ENCODE results near the gene PRMT5. TPM values are rescaled to one million over a fixed set of nuclear protein-coding genes. Genes with fewer than 3 reads are reported as not detected.
A peak's percentile ranks its signal among the peaks of the same experiment; 100 is the strongest.
"Not testable (repeated sequence)": the region's sequence is repeated elsewhere in the genome, so short reads cannot be mapped to it uniquely, and the experiment has no call there.

Gene PRMT5
- total RNA-seq, 1 donor from 2014 or later: 65.6 TPM

DNA sequence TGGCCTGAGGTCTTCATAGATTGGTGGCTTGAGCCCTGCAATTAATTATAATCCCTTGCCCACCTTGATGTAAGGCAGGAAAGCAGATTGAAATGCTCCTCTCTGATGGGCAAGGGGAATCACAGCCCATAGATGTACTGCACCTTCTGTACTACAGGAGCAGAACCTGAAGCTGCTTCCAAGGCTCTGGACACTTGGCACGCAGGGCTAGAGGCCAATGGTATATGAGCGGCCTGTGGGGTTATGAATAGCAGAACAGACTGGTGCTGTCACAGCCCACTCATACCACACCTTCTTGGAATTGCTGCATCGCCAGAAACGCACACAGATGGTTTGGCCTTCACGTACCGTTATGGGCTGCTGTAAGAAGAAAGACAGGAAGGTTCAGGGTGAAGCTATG is 8.5 kb downstream of the PRMT5 start:
- no peak for DNase-seq (ENCODE audit: extremely low spot score in 2 of 2)
- H3K36me3 ChIP-seq: peaks cover 0 to 52% of the 10 kb centered on the region in 2 donors
- intact Hi-C loops (cut with DNase I): no loop called here

DNA sequence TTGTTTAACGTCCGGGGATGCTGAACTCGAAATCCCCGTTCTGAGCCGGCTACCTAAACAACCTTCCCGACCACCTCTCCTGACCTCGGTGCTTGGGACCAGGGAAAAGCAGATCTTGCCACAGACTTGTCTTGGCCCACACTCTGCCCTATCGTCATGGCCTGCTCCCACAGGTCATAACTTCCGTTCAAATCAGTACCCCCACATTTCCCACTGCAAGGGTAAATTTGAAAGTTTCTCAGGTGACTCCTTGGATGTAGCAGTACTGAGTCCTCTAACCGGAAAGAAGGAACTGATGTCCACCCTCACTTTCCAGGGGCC is 9.6 kb downstream of the PRMT5 start:
- Histone ChIP-seq H3K4me3 (peak overlapping the region; percentile 44 to 91), H3K36me3 (peaks cover 0 to 43% of the 10 kb centered on the region in 2 donors), H3K27ac (peak overlapping the region; percentile 100), H3K9me3 (no peaks in the 10 kb centered on the region), H3K27me3 (no peaks in the 10 kb centered on the region), H3K4me1 (peaks cover 39% of the 10 kb centered on the region)
- no peak for TF ChIP-seq POLR2A (IDR thresholded peaks at IDR 0.05)
- TF ChIP-seq, protein P1, sequence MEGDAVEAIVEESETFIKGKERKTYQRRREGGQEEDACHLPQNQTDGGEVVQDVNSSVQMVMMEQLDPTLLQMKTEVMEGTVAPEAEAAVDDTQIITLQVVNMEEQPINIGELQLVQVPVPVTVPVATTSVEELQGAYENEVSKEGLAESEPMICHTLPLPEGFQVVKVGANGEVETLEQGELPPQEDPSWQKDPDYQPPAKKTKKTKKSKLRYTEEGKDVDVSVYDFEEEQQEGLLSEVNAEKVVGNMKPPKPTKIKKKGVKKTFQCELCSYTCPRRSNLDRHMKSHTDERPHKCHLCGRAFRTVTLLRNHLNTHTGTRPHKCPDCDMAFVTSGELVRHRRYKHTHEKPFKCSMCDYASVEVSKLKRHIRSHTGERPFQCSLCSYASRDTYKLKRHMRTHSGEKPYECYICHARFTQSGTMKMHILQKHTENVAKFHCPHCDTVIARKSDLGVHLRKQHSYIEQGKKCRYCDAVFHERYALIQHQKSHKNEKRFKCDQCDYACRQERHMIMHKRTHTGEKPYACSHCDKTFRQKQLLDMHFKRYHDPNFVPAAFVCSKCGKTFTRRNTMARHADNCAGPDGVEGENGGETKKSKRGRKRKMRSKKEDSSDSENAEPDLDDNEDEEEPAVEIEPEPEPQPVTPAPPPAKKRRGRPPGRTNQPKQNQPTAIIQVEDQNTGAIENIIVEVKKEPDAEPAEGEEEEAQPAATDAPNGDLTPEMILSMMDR (IDR thresholded peaks at IDR 0.05): no peak
- no peak for TF ChIP-seq POLR2AphosphoS5 (IDR thresholded peaks at IDR 0.05; ENCODE audit: insufficient read depth in 1 of 2, low read depth in 1 of 2)
- no peak for DNase-seq (ENCODE audit: extremely low spot score in 2 of 2)
- intact Hi-C loops (cut with DNase I): no loop called here

More for the DNA sequence above, 8.5 kb downstream of the PRMT5 start:
- no peak overlapping the region for H3K27ac ChIP-seq
- no peaks in the 10 kb centered on the region for H3K9me3 ChIP-seq
- H3K4me3 ChIP-seq: no peak overlapping the region
- peaks cover 31% of the 10 kb centered on the region for H3K4me1 ChIP-seq
- no peaks in the 10 kb centered on the region for H3K27me3 ChIP-seq
- TF ChIP-seq POLR2AphosphoS5 (IDR thresholded peaks at IDR 0.05; ENCODE audit: insufficient read depth in 1 of 2, low read depth in 1 of 2) (no peak), POLR2A (IDR thresholded peaks at IDR 0.05) (no peak)
- TF ChIP-seq, protein P1 (IDR thresholded peaks at IDR 0.05): no peak

DNA sequence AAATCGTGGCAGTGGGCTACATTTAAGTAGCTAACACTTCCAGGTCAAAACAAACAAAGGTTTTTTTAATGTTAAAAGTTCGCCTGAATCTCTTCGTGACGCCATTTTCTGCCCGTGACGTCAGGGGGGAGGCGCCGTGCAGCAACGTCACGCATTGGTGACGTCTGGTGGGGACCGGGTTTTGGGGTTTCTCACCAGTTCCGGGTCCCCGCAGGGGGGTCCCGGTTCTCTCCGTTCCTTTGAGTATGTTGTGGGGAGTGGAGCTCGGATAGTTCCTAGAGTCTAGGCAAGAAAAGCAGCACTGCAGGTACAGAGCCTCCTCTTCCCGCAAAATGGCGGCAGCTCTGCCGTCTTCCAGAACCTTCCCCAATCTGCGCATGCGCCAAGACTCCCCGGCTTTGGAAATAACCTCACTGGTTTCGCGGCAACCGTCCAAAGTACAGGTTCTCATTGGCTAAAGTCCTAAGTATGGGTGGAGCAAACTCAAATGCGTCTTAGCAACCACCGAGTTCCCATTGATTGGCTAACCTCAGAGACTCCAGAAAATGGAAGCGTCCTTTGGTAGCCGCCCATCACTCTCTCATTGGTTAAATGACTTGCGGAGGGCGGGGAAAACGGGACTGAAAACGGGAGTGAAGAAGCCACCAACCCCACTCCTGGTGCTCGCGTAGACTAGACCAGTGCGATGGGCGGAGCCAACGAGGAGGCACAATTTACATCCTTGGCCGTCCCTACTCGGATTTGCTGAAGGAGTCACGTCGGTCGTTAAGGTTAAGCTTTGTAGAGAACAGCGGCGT is 10.2 kb downstream of the PRMT5 start, which contains the start of gene RBM23:
Gene RBM23, minus strand, starts transcription at position 346 of the 797 bp plus-strand sequence.
- Histone ChIP-seq H3K36me3 (peaks cover 0 to 38% of the 10 kb centered on the region in 2 donors), H3K27ac (peak within 1 kb of the TSS; percentile 100), H3K27me3 (no peaks in the 10 kb centered on the region), H3K4me1 (peaks cover 39% of the 10 kb centered on the region), H3K9me3 (no peaks in the 10 kb centered on the region), H3K4me3 (peak within 1 kb of the TSS; percentile 77 to 91)
- intact Hi-C loops (cut with DNase I): no loop called here
- TF ChIP-seq POLR2A (IDR thresholded peaks at IDR 0.05) (peak; percentile 6 to 72), POLR2AphosphoS5 (IDR thresholded peaks at IDR 0.05; ENCODE audit: insufficient read depth in 1 of 2, low read depth in 1 of 2) (peak; percentile 94 to 98)
- TF ChIP-seq, protein P1 (IDR thresholded peaks at IDR 0.05): no peak
- DNase-seq (ENCODE audit: extremely low spot score in 2 of 2): peak; percentile 99 to 100

DNA sequence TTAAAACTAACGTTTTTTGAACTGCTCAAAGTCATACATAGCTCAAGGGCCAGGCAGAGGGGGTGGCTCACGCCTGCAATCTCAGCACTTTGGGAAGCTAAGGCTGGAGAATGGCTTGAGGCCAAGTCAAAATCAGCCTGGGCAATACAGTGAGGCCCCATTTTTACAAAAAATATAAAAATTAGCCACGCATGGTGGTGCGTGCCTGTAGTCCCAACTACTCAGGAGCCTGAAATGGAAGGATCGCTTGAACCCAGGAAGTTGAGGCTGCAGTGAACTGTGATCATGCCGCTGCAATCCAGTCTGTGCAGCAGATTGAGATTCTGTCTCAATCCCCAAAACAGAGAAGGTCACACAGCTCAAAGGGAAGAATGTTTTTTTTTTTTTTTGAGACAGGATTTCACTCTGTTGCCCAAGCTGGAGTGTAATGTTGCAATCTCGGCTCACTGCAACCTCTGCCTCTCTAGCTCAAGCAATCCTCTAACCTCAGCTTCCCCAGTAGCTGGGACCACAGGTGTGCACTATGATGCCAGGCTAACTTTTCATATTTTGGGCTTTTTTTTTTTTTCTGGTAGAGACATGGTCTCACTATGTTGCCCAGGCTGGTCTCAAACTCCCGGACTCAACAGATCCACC is 13.2 kb downstream of the PRMT5 start:
- intact Hi-C loops (cut with DNase I): no loop called here
- Histone ChIP-seq H3K36me3 (peaks cover 0 to 20% of the 10 kb centered on the region in 2 donors), H3K27me3 (no peaks in the 10 kb centered on the region), H3K9me3 (no peaks in the 10 kb centered on the region), H3K4me3 (no peak overlapping the region), H3K4me1 (peaks cover 39% of the 10 kb centered on the region), H3K27ac (no peak overlapping the region)
- TF ChIP-seq POLR2A (IDR thresholded peaks at IDR 0.05): no peak
- no peak for DNase-seq (ENCODE audit: extremely low spot score in 2 of 2)

DNA sequence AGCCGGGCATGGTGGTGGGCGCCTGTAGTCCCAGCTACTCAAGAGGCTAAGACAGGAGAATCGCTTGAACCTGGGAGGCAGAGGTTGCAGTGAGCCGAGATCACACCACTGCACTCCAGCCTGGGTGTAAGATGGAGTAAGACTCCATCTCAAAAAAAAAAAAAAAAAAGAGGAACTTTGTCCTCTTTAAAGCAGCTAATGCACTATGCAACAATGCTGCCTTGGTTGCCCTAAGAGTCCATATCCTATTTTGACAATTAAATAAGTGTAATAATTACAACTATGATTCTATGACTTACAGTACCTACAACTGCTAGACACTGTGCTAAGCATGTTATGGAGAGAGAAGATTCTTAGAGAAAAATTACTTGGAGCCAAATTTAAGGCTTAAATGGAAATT is 14.3 kb downstream of the PRMT5 start:
- H3K9me3 ChIP-seq; H3K27me3 ChIP-seq; H3K4me3 ChIP-seq; DNase-seq (ENCODE audit: extremely low spot score in 2 of 2); intact Hi-C loops (cut with DNase I); H3K27ac ChIP-seq: not testable (repeated sequence)
- Histone ChIP-seq H3K36me3 (peaks cover 0 to 11% of the 10 kb centered on the region in 2 donors), H3K4me1 (peaks cover 38% of the 10 kb centered on the region)

DNA sequence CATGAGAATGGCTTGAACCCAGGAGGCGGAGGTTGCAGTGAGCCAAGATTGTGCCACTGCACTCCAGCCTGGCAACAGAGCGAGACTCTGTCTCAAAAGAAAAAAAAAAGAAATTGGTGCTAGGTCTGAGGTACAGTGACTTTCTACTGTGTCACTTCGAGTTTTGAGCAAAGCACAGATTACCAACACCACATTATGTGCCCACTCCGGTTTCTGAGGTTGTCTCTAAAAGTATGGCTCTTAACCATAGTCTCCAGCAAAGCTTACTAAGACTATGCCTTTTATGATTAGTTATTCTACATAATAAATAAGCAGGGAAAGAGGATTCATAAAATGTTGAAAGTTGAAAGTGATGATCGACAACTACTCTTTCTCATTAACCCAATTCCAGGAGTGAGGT is 18.3 kb downstream of the PRMT5 start:
- TF ChIP-seq POLR2A (IDR thresholded peaks at IDR 0.05): no peak
- TF ChIP-seq, protein P1 (IDR thresholded peaks at IDR 0.05): no peak
- no peak for TF ChIP-seq POLR2AphosphoS5 (IDR thresholded peaks at IDR 0.05; ENCODE audit: insufficient read depth in 1 of 2, low read depth in 1 of 2)
- Histone ChIP-seq H3K9me3 (no peaks in the 10 kb centered on the region), H3K4me1 (peaks cover 11% of the 10 kb centered on the region), H3K36me3 (peaks cover 4 to 50% of the 10 kb centered on the region in 2 donors), H3K27me3 (no peaks in the 10 kb centered on the region), H3K4me3 (no peak overlapping the region), H3K27ac (no peak overlapping the region)
- intact Hi-C loops (cut with DNase I): no loop called here
- DNase-seq (ENCODE audit: extremely low spot score in 2 of 2): no peak
